CD4-positive, CD25-positive, alpha-beta regulatory T cell (primary cell): Measurements from ENCODE around the gene PPP1R9A. TPM values are rescaled to one million over a fixed set of nuclear protein-coding genes. Genes with fewer than 3 reads are reported as not detected.

Source experiments
- ATAC-seq, 2 donors: fragments of 150-1000 bp; cut with Tn5 transposase; one replicate each; pipeline ENCODE4 v1.10.0; 2021; ENCODE audit warnings: low read depth in 2 of 2, moderate number of reproducible peaks in 2 of 2, moderate library complexity in 1 of 2
- DNase-seq, 3 donors: peaks; one replicate each; pipeline versions ENCODE4 v3.0.0 to v3.0.0-alpha.2; 2012 to 2022; ENCODE audit warnings: mixed read lengths in 1 of 3
- H3K27ac ChIP-seq: one replicate; pipeline ENCODE4 v1.7.0; 2013; ENCODE audit warnings: mild to moderate bottlenecking, low read length; ENCODE audit not compliant: insufficient read depth, poor library complexity, severe bottlenecking
- H3K27me3 ChIP-seq: one replicate; pipeline ENCODE4 v1.7.0; 2013; ENCODE audit warnings: low read length; ENCODE audit not compliant: control insufficient read depth, insufficient read depth
- H3K36me3 ChIP-seq: one replicate; pipeline ENCODE4 v1.7.0; 2013; ENCODE audit warnings: mild to moderate bottlenecking, low read length, moderate library complexity; ENCODE audit not compliant: control insufficient read depth, insufficient read depth
- H3K4me1 ChIP-seq: 2 replicates; pipeline ENCODE4 v1.7.0; 2013; ENCODE audit warnings: mild to moderate bottlenecking, low read length; ENCODE audit not compliant: insufficient read depth, control insufficient read depth, poor library complexity, severe bottlenecking
- H3K4me3 ChIP-seq: one replicate; pipeline ENCODE4 v1.7.0; 2013; ENCODE audit warnings: low read depth, mild to moderate bottlenecking, low read length, moderate library complexity
- H3K9me3 ChIP-seq, 2 experiments: 1 replicate in 1 of 2; 2 replicates in 1 of 2; pipeline ENCODE4 v1.7.0; 2013; ENCODE audit warnings: low read length in 2 of 2, mild to moderate bottlenecking in 1 of 2, moderate library complexity in 1 of 2; ENCODE audit not compliant: control insufficient read depth in 2 of 2
- H3K27ac Mint-ChIP-seq, 3 donors: one replicate each; pipeline ENCODE4 v1.8.0; 2020 to 2022; ENCODE audit warnings: mild to moderate bottlenecking in 3 of 3, mixed read lengths in 3 of 3, moderate library complexity in 2 of 3
- H3K27me3 Mint-ChIP-seq: one replicate; pipeline ENCODE4 v1.8.0; 2022; ENCODE audit warnings: mild to moderate bottlenecking, mixed read lengths
- H3K36me3 Mint-ChIP-seq: one replicate; pipeline ENCODE4 v1.8.0; 2020; ENCODE audit warnings: mixed read lengths
- H3K4me1 Mint-ChIP-seq, 4 donors: one replicate each; pipeline ENCODE4 v1.8.0; 2020 to 2022; ENCODE audit warnings: mixed read lengths in 4 of 4, mild to moderate bottlenecking in 1 of 4
- H3K4me3 Mint-ChIP-seq, 4 donors: one replicate each; pipeline ENCODE4 v1.8.0; 2020 to 2022; ENCODE audit warnings: mild to moderate bottlenecking in 4 of 4, mixed read lengths in 4 of 4, moderate library complexity in 3 of 4
- H3K9me3 Mint-ChIP-seq, 7 donors: one replicate each; pipeline ENCODE4 v1.8.0; 2020 to 2022; ENCODE audit warnings: mixed read lengths in 7 of 7, mild to moderate bottlenecking in 3 of 7, moderate library complexity in 2 of 7
- polyA plus RNA-seq, 4 donors: library from polyadenylated mRNA; unstranded; fragments of 300-500 nt; fragmentation: Illumina TruSeq; gene quantifications; one replicate each; pipeline ENCODE4 v1.2.3, GENCODE V29; 2021
- total RNA-seq: library from RNA; stranded (reverse); gene quantifications from one replicate; pipeline ENCODE4 v1.2.3, GENCODE V29; 2022

Gene PPP1R9A
- total and polyA plus RNA-seq, 5 donors from 2014 or later = not detected

DNA sequence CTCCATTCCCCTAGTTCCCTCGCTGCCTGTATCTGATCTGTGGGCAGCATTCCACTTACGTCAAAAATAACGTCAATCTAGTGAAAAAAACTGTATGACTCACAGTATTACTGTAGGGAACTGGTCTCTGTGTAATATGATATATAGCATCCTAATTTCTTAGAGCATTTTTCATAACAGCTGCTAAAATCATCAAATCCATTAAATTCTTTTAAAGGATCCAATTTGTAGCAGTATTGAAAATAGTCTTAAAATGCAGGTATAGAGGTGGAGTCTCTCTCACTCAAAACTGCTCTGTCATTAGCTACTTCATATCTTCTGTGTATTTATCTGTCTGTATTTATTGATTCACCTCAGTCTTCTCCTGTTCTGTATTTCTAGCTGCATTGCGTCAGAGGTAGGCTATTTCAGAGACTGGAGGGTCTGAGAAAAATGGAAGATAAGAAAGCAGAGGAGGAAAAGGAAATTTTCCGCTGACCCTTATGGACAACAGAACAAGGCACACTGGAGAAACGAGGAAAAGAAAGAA is 357.0 kb downstream of the PPP1R9A start:
- Mint-ChIP-seq H3K27me3 (no peaks in the 10 kb centered on the region), H3K9me3 (no peaks in the 10 kb centered on the region)

DNA sequence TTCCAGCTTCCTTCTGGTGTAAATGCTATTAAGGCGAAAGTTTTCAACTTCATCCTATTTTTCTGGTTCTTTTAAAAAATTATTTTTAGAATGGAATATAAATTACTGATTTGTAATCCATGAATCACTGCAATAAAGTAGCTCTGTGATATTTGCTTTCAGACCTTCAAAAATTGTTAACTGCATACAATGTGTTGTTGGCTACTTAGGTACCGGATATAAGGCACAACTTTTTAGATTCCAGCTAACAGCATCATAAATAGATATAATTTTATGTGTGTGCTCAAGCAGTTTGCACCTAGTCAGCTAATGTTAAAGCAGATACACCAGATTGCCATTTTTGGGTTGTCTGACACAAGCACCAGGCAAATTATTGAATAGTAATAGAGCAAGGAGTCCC is 358.2 kb downstream of the PPP1R9A start:
- ATAC-seq = no peak
- Mint-ChIP-seq H3K4me1 (no peaks in the 10 kb centered on the region), H3K27me3 (no peaks in the 10 kb centered on the region)

More for the DNA sequence above, 357.0 kb downstream of the PPP1R9A start:
- no peaks in the 10 kb centered on the region for H3K4me1 ChIP-seq
- no peaks in the 10 kb centered on the region for H3K27me3 ChIP-seq
- Mint-ChIP-seq H3K4me3 (no peak overlapping the region), H3K36me3 (no peaks in the 10 kb centered on the region), H3K4me1 (no peaks in the 10 kb centered on the region), H3K27ac (no peak overlapping the region)
- H3K27ac ChIP-seq = no peak overlapping the region
- no peak for ATAC-seq
- no peaks in the 10 kb centered on the region for H3K36me3 ChIP-seq
- H3K9me3 ChIP-seq = no peaks in the 10 kb centered on the region
- H3K4me3 ChIP-seq = no peak overlapping the region
- DNase-seq = no peak

DNA sequence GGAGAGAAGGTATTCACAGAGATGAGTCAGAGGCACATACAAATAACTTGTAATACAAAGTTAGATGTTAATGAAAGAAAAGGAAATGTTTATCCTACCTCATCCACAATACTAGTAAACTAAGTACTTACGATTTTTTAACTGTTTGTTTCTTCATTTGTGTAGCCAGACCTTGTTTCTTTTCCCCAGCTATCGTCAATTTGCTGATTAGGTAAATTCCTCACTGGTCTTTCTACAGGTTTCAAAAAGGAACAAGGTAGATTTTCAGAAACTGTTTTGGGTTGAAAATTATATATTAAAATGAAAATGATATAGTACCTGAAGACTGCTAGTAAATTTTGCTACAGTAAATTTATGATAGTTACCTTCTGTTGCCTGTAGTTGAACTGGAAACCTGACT is 360.4 kb downstream of the PPP1R9A start:
- DNase-seq = no peak
- Mint-ChIP-seq H3K4me3 (no peak overlapping the region), H3K27ac (no peak overlapping the region), H3K27me3 (no peaks in the 10 kb centered on the region), H3K4me1 (no peaks in the 10 kb centered on the region), H3K9me3 (no peaks in the 10 kb centered on the region), H3K36me3 (no peaks in the 10 kb centered on the region)
- H3K4me3 ChIP-seq = no peak overlapping the region
- no peak for ATAC-seq
- H3K36me3 ChIP-seq = no peaks in the 10 kb centered on the region
- no peaks in the 10 kb centered on the region for H3K9me3 ChIP-seq
- no peak overlapping the region for H3K27ac ChIP-seq
- H3K27me3 ChIP-seq = no peaks in the 10 kb centered on the region
- H3K4me1 ChIP-seq = no peaks in the 10 kb centered on the region

More for the DNA sequence above, 358.2 kb downstream of the PPP1R9A start:
- H3K27me3 ChIP-seq = no peaks in the 10 kb centered on the region
- Mint-ChIP-seq H3K27ac (no peak overlapping the region), H3K4me3 (no peak overlapping the region), H3K36me3 (no peaks in the 10 kb centered on the region), H3K9me3 (no peaks in the 10 kb centered on the region)
- no peaks in the 10 kb centered on the region for H3K9me3 ChIP-seq
- DNase-seq = no peak
- no peaks in the 10 kb centered on the region for H3K36me3 ChIP-seq
- no peak overlapping the region for H3K27ac ChIP-seq
- H3K4me3 ChIP-seq = no peak overlapping the region
- no peaks in the 10 kb centered on the region for H3K4me1 ChIP-seq

DNA sequence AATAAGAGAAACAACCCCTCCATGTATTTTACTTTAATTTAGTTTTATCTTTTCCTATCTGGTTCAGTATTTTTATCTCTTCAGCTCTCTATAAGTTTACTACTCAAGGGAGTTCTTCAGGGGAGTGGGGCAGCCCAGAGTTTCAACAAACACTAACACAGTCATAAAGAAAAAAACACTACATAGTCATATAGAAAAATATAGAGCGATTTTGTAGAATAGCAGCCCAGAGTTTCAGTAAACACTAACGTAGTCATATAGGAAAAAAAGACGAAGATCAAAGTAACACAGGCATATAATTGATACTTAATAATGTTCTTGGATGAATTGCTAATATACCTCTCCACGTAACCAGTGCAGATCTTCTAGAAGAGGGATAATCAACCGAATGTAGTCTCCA is 362.2 kb downstream of the PPP1R9A start:
- ATAC-seq = no peak
- no peak overlapping the region for H3K27ac ChIP-seq

DNA sequence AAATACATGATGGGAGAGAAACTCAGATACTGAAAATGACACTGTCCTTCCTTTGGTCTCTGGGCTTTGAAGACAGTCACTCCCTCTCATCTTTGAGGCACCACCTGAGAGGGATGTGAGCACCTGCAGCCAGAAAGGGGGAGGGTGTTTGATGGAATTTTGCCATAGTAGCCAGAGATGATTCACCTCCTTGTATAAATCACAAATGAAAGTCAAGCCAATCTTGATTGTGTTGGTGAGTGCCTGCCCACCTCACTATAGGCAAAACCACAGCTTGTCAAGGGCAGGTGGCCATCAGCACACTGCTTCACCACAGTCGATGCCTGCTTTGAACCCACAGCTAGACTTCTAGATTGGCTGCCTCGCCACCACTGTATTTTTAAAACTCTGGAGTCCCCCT is 368.7 kb downstream of the PPP1R9A start:
- Histone ChIP-seq H3K4me1 (no peaks in the 10 kb centered on the region), H3K4me3 (no peak overlapping the region), H3K27me3 (no peaks in the 10 kb centered on the region), H3K27ac (no peak overlapping the region), H3K36me3 (no peaks in the 10 kb centered on the region), H3K9me3 (no peaks in the 10 kb centered on the region)
- Mint-ChIP-seq H3K36me3 (no peaks in the 10 kb centered on the region), H3K27me3 (peaks cover 4% of the 10 kb centered on the region), H3K4me3 (no peak overlapping the region), H3K4me1 (no peaks in the 10 kb centered on the region), H3K27ac (no peak overlapping the region), H3K9me3 (peaks cover 0 to 1% (median 0%) of the 10 kb centered on the region in 7 donors)
- DNase-seq (no peak), ATAC-seq (no peak)

More for the DNA sequence above, 362.2 kb downstream of the PPP1R9A start:
- H3K27ac Mint-ChIP-seq = no peak overlapping the region
- H3K36me3 ChIP-seq = no peaks in the 10 kb centered on the region
- H3K27me3 Mint-ChIP-seq = peaks cover 4% of the 10 kb centered on the region
- H3K36me3 Mint-ChIP-seq = no peaks in the 10 kb centered on the region
- H3K4me1 Mint-ChIP-seq = no peaks in the 10 kb centered on the region
- no peaks in the 10 kb centered on the region for H3K4me1 ChIP-seq
- H3K4me3 Mint-ChIP-seq = no peak overlapping the region
- no peaks in the 10 kb centered on the region for H3K9me3 ChIP-seq
- DNase-seq = no peak
- H3K4me3 ChIP-seq = no peak overlapping the region
- H3K9me3 Mint-ChIP-seq = no peaks in the 10 kb centered on the region
- no peaks in the 10 kb centered on the region for H3K27me3 ChIP-seq

DNA sequence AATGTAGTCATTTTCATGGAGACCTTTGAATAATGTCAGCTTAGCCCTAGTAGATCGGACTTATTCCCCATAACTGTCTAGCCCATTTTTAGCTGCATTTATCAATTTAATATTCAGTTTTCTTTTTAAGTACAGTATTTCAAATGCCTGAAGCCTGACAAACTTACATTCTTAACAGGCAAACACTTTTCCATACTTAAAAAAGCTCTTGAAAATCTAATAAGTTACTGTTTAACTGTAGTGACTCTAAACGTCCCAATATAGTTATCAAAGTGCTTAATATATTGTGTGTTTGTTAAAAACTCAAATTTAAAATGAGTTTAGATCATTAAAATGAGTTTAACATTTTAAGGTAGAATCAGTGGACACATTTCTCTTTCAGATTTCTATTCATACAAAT is 372.0 kb downstream of the PPP1R9A start:
- Histone ChIP-seq H3K4me3 (no peak overlapping the region), H3K27me3 (no peaks in the 10 kb centered on the region), H3K27ac (no peak overlapping the region), H3K9me3 (no peaks in the 10 kb centered on the region), H3K4me1 (no peaks in the 10 kb centered on the region), H3K36me3 (no peaks in the 10 kb centered on the region)
- Mint-ChIP-seq H3K27ac (no peak overlapping the region), H3K27me3 (no peaks in the 10 kb centered on the region), H3K36me3 (no peaks in the 10 kb centered on the region), H3K4me3 (no peak overlapping the region), H3K9me3 (peaks cover 0 to 1% (median 0%) of the 10 kb centered on the region in 7 donors), H3K4me1 (no peaks in the 10 kb centered on the region)
- ATAC-seq = no peak
- no peak for DNase-seq

DNA sequence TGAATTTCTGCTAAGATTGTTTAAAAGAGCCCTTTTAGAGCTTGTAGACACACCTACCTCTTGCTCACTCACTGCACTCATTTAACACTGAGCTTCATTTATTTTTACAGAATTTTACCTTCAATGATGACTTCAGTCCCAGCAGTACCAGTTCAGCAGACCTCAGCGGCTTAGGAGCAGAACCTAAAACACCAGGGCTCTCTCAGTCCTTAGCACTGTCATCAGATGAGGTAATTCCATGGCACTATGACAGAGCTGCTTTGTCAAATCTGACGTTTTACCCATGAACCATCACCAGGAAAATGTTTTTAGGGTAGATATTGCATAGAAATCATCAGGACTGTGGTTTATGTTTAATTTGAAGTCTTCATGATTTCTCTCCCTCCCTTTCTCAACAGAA is 378.7 kb downstream of the PPP1R9A start:
- Mint-ChIP-seq H3K36me3 (no peaks in the 10 kb centered on the region), H3K27ac (no peak overlapping the region), H3K4me1 (no peaks in the 10 kb centered on the region), H3K27me3 (no peaks in the 10 kb centered on the region), H3K4me3 (no peak overlapping the region), H3K9me3 (peaks cover 0 to 4% (median 0%) of the 10 kb centered on the region in 7 donors)
- no peak for ATAC-seq
- Histone ChIP-seq H3K4me3 (no peak overlapping the region), H3K4me1 (no peaks in the 10 kb centered on the region), H3K27me3 (no peaks in the 10 kb centered on the region), H3K9me3 (no peaks in the 10 kb centered on the region), H3K27ac (no peak overlapping the region), H3K36me3 (no peaks in the 10 kb centered on the region)
- DNase-seq = no peak

DNA sequence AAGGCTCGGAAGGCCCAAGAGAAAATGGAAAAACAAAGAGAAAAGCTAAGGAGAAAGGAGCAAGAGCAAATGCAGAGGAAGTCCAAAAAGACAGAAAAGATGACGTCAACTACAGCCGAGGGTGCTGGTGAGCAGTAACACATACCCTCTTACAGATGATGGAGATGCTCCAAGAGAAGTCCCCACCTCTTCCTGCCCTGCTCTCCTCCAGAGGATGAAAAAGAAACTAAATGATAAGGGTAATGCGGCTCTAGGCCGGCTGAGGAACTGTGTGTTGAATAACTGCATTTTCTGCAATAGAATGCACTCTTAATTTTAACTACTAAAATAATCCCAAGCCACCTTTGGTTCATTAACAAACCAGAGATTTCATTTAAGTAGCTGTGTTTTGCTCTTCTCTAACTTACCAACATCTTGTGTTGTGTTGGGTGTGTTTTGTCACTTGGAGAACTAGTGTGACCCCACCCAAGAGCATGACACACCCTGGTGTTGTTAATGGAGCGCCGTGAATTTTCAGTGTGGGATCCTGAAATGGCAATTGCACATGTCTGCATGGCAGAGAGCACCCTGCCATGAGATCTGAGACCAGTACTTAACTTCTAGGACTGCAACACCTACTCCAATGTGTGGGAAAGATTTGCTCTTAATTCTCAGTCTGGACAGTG is 382.9 kb downstream of the PPP1R9A start:
- no peaks in the 10 kb centered on the region for H3K36me3 ChIP-seq
- no peak for ATAC-seq
- no peaks in the 10 kb centered on the region for H3K36me3 Mint-ChIP-seq
- no peaks in the 10 kb centered on the region for H3K27me3 ChIP-seq
- no peak for DNase-seq
- no peaks in the 10 kb centered on the region for H3K4me1 Mint-ChIP-seq
- no peak overlapping the region for H3K4me3 ChIP-seq
- no peak overlapping the region for H3K27ac Mint-ChIP-seq
- H3K4me1 ChIP-seq = no peaks in the 10 kb centered on the region
- H3K27me3 Mint-ChIP-seq = no peaks in the 10 kb centered on the region
- no peak overlapping the region for H3K27ac ChIP-seq
- peaks cover 0 to 4% (median 0%) of the 10 kb centered on the region in 7 donors for H3K9me3 Mint-ChIP-seq
- H3K4me3 Mint-ChIP-seq = no peak overlapping the region
- H3K9me3 ChIP-seq = no peaks in the 10 kb centered on the region
